Measurements from ENCODE around the gene CDK6. TPM values are rescaled to one million over a fixed set of nuclear protein-coding genes. Genes with fewer than 3 reads are reported as not detected.

The CDK6 gene
- total RNA-seq, 1 experiment from 2014 or later = 41.4 TPM

DNA sequence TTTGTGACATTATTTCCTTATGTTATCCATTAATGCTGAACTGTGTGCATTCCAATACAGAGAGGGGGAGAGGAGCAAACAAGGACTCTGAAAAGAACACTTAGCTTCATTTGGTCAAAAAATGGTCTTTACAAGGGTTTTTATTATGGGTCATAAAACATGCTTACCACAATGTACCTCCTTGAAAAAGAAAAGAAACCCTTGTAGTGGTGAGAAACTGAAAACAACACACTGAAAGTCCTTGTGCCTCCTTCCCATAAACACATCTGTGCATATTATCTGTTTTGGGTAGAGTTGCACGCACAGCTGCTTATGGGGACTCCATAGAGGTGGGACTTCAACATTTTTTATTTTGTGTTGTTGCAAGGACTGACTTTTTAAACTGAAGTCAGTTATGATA, 98.7 kb downstream of the CDK6 start:
- TF ChIP-seq ELF1 (IDR thresholded peaks at IDR 0.05; ENCODE audit: borderline replicate concordance, low read depth) (no peak), FOSL1 (IDR thresholded peaks at IDR 0.05; ENCODE audit: low read depth) (no peak), ZNF274 (IDR thresholded peaks at IDR 0.05; ENCODE audit: low read depth, low read length) (no peak), CEBPB (IDR thresholded peaks at IDR 0.05; ENCODE audit: low read depth) (no peak), RAD21 (IDR thresholded peaks at IDR 0.05; ENCODE audit: low read depth) (no peak), MAX (IDR thresholded peaks at IDR 0.05) (no peak), EZH2 (IDR thresholded peaks at IDR 0.05) (no peak), EZH2phosphoT487 (IDR thresholded peaks at IDR 0.05; ENCODE audit: borderline replicate concordance) (no peak), POLR2AphosphoS5 (IDR thresholded peaks at IDR 0.05; ENCODE audit: low read depth, low read length) (no peak), ZFX (IDR thresholded peaks at IDR 0.05) (no peak), POLR2A (IDR thresholded peaks at IDR 0.05; ENCODE audit: borderline replicate concordance, extremely low read depth, insufficient read depth, insufficient read length) (no peak), CBX3 (IDR thresholded peaks at IDR 0.05; ENCODE audit: low read depth) (no peak), TCF7L2 (IDR thresholded peaks at IDR 0.05; ENCODE audit: borderline replicate concordance, extremely low read depth, insufficient read depth, insufficient read length) (no peak), JUND (IDR thresholded peaks at IDR 0.05) (no peak)
- TF ChIP-seq, protein P1, sequence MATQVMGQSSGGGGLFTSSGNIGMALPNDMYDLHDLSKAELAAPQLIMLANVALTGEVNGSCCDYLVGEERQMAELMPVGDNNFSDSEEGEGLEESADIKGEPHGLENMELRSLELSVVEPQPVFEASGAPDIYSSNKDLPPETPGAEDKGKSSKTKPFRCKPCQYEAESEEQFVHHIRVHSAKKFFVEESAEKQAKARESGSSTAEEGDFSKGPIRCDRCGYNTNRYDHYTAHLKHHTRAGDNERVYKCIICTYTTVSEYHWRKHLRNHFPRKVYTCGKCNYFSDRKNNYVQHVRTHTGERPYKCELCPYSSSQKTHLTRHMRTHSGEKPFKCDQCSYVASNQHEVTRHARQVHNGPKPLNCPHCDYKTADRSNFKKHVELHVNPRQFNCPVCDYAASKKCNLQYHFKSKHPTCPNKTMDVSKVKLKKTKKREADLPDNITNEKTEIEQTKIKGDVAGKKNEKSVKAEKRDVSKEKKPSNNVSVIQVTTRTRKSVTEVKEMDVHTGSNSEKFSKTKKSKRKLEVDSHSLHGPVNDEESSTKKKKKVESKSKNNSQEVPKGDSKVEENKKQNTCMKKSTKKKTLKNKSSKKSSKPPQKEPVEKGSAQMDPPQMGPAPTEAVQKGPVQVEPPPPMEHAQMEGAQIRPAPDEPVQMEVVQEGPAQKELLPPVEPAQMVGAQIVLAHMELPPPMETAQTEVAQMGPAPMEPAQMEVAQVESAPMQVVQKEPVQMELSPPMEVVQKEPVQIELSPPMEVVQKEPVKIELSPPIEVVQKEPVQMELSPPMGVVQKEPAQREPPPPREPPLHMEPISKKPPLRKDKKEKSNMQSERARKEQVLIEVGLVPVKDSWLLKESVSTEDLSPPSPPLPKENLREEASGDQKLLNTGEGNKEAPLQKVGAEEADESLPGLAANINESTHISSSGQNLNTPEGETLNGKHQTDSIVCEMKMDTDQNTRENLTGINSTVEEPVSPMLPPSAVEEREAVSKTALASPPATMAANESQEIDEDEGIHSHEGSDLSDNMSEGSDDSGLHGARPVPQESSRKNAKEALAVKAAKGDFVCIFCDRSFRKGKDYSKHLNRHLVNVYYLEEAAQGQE (IDR thresholded peaks at IDR 0.05; ENCODE audit: low read depth) = no peak
- no peaks in the 10 kb centered on the region for H3K27me3 ChIP-seq (ENCODE audit: insufficient read depth, low read length)
- H3K36me3 ChIP-seq (ENCODE audit: control insufficient read depth in 1 of 2, insufficient read depth in 2 of 2, low read length in 2 of 2) = no peaks in the 10 kb centered on the region
- H2AFZ ChIP-seq (ENCODE audit: low read depth, low read length, poor library complexity, severe bottlenecking) = no peak overlapping the region
- no TSS peak for BruUV-seq (replicated peaks)
- H4K20me1 ChIP-seq (ENCODE audit: insufficient read depth) = no peaks in the 10 kb centered on the region
- H3K9ac ChIP-seq (ENCODE audit: low read length) = no peak overlapping the region
- ATAC-seq = no peak
- no peaks in the 10 kb centered on the region for H3K9me2 ChIP-seq (ENCODE audit: insufficient read depth)
- H3K9me3 ChIP-seq (ENCODE audit: control insufficient read depth in 1 of 2, insufficient read depth in 1 of 2, low read depth in 1 of 2, low read length in 2 of 2) = no peaks in the 10 kb centered on the region
- no peak for DNase-seq (ENCODE audit: low read depth, low spot score)
- no peak overlapping the region for H3K27ac ChIP-seq (ENCODE audit: low read depth, low read length)
- peaks cover 37% of the 10 kb centered on the region for H3K79me2 ChIP-seq (ENCODE audit: insufficient read depth, low read length)
- ChIA-PET RAD21 (ENCODE audit: low non-redundant PET in 1 of 2, low total read pairs in 2 of 2, uncharacterized antibody in 2 of 2, unreplicated experiment in 2 of 2) (no interaction called here), CTCF (no interaction called here), POLR2A (no interaction called here)
- intact Hi-C loops (cut with micrococcal nuclease) = no loop called here
- H3K4me2 ChIP-seq (ENCODE audit: low read length) = no peak overlapping the region
- no peak overlapping the region for H3K4me3 ChIP-seq (replicated peaks in 1 of 2; ENCODE audit: low read depth in 1 of 2, low read length in 2 of 2)
- peaks cover 10 to 31% of the 10 kb centered on the region in 2 experiments for H3K4me1 ChIP-seq (ENCODE audit: control insufficient read depth in 1 of 2, insufficient read depth in 2 of 2, low read length in 2 of 2)

All from HCT116 (cell line).